HK-2 (cell line): Measurements from ENCODE around the gene GIGYF1.
"Not testable (repeated sequence)": the region's sequence is repeated elsewhere in the genome, so short reads cannot be mapped to it uniquely, and the experiment has no call there.

Experiments used
- DNase-seq: peaks from one replicate; pipeline ENCODE4 v3.0.0-alpha.2; 2018; ENCODE audit not compliant: unreplicated experiment

GIGYF1 gene

DNA sequence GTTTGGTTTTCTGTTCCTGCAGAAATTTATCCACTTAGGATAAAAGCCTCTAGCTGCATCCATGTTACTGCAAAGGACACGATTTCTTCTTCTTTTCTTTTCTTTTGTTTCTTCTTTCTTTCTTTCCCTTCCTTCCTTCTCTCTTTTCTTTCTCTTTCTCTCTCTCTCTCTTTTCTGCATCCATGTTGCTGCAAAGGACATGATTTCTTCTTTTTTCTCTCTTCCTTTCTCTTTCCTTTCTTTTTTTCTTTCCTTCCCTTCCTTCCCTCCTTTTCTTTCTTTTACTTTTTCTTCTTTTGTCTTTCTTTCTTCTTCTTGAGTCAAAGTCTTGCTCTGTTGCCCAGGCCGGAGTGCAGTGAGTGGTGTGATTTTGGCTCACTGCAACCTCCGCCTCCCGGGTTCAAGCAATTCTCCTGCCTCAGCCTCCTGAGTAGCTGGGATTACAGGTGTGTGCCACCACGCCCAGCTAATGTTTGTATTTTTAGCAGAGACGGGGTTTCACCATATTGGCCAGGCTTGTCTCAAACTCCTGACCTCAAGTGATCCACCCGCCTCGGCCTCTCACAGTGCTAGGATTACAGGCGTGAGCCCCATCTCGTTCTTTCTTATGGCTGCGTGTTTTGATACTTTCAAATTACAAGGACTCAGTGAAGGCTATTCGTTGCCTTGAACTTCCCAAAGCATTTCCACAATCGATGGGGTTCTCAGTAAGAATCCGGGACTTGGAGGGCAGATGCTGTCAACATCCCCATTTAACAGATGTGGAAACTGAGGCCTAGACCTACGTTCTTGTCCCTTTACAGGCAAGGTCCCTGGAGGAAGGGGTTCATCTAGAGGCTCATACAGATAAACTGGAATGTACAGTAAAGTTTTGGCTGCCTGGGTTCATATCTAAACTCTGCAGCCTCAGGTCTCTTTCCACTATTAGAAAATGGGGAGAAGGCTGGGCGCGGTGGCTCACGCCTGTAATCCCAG, 22.4 kb downstream of the GIGYF1 start:
- DNase-seq = no peak

DNA sequence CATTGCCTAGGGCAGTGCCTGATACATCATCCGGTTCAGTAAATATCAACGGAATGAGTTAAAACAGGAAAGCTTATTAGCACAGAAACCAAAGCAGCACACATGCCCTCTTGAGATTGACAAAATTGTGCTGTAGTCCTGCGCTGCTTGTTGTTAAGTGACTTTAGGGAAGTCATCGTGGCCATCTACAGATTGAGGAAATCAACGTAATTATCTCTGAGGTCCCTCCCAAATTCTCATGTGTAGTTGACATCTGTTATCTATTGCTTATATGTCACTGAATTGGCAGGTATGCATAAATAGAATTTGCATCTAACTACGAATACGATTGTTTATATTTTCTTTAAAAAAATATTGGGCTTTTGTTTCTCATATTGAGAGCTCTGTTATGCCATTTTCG, 24.0 kb downstream of the GIGYF1 start:
- DNase-seq = no peak

DNA sequence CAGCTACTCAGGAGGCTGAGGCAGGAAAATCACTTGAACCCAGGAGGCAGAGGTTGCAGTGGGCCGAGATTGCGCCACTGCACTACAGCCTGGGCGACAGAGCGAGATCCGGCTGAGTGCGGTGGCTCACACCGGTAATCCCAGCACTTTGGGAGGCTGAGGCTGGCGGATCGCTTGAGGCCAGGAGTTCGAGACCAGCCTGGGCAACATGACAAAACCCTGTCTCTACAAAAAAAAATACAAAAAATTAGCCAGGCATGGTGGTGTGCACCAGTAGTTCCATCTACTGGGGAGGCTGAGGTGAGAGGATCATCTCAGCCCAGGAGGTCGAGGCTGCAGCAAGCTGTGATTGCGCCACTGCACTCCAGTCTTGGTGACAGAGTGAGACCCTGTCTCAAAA, 24.9 kb downstream of the GIGYF1 start:
- not testable (repeated sequence) for DNase-seq

DNA sequence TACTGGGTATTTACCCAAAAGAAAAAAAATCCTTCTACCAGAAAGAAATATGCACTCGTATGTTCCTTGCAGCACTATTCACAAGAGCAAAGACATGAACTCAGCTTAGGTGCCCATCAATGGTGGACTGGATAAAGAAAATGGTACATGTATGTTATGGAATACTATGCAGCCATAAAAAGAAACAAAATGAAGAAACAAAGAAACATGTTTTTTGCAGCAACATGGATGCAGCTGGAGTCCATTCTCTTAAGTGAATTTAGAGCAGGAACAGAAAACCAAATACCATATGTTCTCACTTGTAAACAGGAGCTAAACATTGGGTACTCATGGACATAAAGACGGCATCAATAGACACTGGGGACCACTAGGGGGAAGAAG, 26.0 kb downstream of the GIGYF1 start:
- DNase-seq = no peak

DNA sequence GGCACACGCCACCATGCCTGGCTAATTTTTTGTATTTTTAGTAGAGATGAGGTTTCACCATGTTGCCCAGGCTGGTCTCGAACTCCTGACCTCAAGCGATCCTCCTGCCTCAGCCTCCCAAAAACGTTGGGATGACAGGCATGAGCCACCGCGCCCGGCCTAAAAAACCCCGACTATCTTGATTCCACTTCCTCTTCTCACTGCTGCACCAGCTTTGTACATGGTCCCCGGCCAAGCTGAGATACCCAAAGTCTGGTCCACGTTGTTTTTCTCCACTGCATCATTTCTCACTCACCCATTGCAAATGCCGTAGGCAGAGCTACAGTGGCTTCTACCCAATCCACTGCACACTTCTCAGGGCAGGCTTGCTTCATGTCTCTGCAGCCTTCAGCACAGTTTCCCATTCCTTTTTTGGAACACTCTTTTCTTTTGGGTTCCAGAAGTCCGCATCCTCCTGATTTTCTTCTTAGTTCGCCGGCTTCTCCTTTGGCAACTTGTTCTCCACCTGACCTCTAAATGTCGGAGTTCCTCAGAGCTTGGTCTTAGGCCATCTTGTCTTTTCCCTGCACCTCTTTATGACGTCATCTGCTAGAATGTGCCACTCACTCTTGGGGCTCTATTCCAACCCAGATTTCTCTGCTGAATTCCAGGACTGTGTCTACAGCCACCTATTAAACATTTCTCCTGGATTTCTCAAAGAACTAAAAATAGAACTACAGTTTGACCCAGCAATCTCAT, 26.6 kb downstream of the GIGYF1 start:
- DNase-seq = no peak

DNA sequence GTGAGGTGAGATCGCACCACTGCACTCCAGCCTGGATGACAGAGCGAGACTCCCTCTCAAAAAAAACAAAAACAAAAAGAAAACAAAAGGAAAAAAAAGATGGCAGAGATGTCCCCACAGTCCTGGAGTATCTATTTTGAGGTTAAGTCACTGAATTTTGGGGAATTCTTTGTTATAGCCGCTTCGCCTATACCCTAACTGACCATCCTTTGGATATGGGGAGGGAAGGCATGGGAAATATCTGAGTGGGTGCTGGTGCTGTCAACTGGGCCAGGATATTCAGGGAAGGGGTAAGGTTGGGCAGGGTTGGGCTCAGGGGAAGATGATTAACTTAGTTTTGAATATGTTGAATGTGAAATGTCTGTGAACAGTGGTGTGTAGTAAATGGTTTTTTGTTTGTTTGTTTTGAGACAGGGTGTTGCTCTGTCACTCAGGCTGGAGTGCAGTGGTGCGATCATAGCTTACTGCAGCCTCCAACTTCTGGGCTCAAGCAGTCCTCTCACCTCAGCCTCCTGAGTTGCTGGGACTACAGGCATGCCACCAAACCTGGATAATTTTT, 28.8 kb downstream of the GIGYF1 start:
- no peak for DNase-seq

DNA sequence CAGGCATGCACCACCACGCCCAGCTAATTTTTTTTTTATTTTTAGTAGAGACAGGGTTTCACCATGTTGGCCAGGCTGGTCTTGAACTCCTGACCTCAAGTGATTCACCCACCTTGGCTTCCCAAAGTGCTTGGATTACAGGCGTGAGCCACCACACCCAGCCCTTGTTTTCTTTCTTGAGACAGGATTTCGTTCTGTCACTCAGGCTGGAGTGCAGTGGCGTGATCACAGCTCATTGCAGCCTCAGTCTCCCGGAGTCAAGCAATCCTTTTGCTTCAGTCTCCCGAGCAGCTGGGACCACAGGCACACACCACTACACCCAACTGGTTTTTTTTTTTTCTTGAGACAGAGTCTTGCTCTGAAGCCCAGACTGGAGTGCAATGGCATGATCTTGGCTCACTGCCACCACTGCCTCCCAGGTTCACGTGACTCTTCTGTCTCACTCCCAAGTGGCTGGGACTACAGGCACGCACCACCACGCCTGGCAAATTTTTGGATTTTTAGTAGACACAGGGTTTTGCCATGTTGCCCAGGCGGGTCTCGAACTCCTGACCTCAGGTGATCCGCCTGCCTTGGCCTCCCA, 31.8 kb downstream of the GIGYF1 start:
- DNase-seq = not testable (repeated sequence)

DNA sequence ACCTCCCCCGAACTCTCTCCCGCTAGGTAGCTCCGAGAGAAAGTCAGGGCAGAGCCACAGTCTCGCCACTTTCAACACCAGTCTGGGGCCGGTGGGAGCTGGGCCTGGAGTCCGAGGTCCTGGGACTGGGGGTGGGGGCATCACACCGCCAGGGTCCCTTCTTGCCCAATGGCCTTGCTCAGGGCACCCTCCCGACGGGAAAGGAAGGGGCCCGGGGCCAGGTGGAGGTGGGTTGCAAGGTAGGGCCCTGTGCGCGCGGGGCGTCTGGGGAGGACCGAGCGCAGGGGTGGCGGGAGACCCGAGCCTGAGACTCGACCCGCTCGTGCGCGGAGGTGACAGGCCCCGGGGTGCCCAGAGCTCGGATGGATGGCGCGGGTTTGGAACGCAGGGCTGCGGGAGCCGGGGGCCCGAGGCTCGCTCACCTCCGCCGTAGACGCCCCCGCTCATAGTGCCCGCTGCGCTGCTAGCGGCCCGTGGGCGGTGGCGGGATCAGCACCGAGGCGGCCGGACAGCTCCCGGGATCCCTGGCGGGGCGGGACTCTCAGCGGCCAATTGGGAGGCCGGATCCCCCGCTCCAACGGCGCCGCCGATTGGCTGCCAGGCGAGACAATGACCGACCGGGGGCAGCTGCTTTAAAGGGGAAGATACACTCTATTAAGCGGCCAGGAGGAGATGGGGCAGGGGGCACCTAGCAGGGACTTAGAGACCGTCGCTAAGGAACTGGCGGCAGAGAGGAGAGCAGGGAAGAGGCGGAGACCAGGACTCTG, 38.0 kb downstream of the GIGYF1 start, which contains the start of gene ACTL6B:
ACTL6B (minus strand) TSS at position 541 of the 767 bp plus-strand sequence; CDS start at position 447, 94 bp downstream.
- no peak for DNase-seq

DNA sequence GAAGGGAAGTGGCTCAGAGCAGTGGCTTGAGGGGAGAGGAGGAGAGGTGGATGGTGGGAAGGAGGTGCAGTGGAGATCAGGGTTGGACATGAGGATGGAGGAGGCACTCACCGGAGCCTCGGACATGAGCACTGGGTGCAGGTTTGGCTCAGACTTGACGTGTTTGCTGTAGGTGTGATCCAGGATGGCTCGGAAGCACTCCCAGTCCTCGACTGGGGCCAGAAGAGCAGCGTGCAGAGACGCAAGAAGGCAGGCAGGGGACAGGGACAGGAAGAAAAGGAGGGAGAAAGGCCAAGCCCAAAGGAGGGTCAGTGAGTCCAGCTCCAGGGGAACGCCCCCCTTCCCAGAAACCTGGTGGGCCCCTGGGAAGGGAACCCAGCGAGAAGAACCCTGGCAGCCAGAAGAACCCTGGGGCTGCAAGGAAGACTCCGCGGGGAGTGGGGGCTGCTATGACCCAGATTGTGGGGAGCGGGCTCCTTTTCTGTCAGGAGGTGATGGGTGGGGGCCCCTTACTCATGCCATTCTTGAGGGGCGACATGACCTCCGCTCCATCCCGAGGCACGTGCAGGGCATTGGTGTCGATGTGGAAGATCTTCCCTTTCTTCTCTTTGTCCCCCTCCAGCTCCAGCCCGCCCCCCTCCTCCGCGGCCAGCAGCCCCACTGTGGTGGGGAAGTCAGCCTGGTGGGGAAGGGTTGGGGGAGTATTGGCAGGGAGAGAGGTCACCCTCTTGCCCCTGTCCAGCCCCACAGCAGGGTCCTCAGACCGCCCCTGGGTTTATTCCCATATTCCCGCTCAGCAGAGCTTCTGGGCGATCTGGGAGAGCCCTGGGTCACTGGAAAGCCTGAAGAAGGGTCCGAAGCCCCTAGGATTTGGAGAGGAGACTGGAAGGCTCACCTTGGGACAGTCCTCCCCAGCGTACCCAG, 38.9 kb downstream of the GIGYF1 start:
- no peak for DNase-seq

DNA sequence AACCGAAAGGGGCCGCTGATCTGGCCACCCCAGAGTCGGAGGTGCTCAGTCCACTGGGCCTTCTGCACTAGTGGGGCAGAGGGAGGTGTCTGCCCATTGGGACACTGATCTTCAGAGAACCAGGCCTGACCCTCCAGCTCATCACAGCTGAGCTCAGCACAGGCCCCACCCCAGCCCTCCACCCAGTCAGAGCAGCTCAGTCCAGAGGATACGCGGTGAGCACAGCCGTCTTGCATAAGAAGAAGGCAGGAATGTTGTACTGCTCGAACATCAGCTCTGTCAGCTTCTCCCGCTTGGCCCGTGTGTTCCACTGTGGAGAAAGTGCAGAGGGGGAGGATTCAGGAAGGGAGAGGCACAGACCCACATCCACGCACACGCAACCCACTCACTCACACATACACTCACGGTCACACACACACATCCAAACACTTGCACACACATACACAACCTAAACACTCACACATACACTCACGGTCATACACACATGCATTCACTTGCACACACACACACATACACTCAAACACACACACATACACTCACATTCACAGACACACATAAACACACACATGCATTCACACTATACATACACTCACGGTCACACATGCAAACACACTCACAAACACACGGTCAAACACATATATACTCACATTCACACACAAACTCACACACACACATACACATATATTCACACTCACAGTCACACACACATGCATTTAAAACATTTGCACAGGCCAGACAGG, 44.1 kb downstream of the GIGYF1 start:
- DNase-seq = no peak

DNA sequence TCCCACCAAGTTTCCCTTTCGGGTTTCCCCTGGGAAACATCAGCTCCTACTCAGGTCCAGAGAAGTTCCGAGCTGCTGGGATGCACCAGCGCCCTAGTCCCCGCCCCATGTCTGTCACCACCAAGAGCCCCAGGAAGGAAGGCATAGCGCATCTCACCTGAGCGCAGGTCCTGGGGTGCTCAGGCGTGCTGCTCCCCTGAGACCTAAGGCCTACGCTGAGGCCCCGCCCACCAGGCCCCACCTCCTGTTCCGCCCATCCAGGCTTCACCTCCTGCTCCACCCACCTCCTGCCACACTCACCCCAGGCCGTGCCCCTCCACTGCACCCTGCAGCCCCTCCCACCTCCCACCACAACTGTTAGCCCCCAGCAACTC, 51.5 kb downstream of the GIGYF1 start:
- no peak for DNase-seq

DNA sequence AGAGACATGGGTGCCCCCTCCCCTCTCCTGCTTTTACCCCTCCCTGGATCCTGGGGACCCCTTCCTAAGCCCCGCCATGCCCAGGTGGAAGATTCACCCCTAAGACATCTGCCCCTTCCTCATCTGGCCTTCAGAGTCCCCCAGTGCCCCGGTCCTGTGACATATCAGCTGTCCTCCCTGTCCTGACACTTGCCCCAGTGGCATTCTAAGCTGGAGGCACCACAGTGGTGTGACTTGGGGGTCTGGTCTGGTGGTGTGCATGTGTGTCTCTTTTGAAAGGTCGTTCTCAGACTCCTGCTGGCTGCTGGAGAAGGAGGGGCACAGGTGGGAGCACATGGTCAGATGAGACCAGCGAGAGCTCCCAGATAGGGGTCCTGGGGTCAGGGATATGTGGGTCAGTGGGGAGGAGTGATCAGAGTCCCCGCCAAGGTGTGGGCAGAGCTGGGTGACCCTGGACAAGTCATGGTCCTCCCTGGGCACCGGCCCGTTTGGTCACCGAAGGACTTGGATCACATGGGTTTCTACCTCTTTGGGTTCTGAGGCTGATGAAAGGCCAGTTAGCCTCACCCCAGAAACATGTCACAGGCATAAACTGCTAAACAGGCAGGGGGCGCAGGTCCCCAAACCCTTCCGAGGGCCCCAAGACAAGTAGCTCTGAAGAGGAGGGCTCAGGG, 52.1 kb downstream of the GIGYF1 start:
- no peak for DNase-seq

DNA sequence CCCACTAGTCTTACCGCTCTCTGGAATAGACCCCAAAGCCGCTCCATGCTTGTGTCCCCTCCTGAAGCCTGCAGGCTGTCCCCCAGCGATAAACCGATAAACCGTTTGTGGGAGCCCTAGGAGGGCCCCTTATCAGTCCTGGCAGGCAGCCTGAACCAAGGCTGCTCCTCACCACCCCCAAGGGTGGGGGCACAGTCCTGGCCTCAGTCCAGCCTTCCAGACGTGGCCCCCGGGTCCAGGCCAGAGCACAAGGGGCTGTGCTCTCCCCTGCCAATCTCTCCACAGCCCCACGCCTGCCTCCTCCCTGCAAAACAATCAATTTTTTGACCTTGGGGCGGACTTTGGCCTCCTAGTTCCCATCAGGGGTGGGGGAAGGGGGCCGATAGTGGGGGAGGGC, 52.6 kb downstream of the GIGYF1 start, which contains the start of gene TFR2:
TFR2 (minus strand) TSS at position 90 of the 397 bp plus-strand sequence; CDS start at position 47, 43 bp downstream.
- no peak for DNase-seq

DNA sequence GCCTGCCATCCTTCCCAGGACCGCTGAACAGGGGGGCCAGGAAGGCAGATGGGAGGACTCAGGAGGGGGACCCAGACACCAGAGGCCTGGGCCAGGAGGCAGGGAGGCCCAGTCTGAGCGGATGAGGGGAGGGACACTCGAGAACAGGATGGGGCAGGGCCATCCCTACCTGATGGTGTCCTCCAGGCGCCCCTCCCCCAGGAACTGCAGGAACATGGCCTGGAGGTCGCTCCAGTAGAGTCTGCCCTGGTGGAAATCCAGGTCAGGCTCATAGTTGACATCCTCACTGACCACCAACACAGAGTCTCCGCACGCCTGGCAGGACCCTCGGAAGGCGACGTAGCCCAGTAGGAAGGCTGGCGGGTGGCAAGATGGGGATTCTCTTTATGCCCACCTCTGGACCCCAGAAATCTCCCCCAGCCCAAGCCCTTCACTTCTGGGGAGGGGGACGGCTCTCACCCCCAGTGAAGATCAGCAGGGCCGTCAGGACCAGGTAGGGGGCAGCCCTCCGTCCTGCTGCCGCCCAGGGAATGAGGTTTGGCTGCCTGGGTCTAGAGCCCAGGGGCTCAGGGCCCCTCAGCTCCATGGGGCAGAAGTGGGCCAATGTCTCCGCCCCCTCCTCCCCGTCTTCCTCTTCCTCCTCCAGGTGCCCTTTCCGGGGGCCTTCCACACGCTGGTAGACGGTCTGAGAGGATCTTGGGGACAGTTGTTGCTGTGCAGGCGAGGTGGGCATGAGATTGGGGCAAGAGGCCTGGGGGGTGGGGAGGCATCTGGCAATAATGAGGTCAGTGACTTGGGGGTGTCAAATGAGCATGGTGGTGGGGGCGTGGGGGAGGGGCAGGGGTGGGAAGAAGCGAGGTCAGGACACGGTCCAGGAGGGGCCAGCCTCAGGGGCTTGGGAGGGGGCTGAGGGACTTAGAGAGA, 53.3 kb downstream of the GIGYF1 start:
- no peak for DNase-seq

DNA sequence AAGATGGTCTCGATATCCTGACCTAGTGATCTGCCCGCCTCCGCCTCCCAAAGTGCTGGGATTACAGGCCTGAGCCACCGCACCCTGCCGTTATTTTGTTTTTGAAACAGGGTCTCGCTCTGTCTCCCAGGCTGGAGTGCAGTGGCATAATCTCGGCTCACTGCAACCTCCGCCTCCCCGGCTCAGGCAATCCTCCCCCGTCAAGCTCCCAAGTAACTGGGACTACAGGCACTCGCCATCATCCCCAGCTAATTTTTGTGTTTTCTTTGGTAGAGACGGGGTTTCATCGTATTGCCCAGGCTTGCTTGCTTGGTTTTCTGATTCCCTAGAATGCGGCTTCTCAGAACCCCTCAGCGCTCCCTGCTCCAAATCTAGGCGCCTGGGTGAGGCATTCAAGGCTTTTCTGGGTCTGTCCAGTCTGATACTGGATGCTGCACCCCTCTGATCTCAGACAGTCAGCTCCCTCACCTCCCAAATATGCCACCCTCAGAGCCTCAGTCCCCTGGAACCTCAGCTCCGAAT, 54.0 kb downstream of the GIGYF1 start:
- no peak for DNase-seq

DNA sequence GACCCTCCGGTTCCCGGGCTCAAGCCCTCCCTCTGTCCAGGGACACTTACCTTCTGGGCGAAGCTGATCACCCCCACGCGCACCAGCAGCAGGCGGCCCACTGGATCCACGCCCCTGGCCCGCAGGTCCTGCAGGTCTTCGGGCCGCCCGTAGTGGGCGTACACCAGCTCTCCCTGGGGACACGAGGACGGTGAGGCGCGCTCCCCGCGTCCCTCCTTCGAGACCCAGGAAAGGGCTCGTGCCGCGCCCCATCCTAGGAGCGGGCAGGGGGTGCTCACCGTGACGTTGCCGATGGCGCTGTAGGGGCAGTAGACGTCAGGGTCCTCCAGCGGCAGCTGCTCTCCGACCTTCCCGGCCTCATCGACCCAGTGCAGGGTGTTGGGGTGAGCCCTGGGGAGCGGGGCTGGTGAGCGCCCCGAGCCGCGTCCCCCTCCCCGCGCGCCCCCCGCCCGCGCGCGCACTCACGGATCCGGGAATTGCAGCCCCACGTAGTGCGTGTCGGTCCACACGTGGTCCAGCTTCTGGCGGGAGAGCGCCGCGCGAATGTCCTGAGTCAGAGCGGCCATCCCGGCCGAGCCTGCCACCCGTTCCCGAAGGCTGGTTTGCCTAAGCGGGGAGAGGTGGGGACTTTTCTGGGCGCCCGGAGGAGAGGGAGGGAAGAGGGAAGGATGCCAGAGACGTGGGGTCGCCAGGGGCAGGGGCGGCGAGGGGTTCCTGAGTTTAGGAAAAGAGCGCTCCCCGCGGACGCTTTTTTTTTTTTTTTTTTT, 60.9 kb downstream of the GIGYF1 start:
- DNase-seq = peak; percentile 83

DNA sequence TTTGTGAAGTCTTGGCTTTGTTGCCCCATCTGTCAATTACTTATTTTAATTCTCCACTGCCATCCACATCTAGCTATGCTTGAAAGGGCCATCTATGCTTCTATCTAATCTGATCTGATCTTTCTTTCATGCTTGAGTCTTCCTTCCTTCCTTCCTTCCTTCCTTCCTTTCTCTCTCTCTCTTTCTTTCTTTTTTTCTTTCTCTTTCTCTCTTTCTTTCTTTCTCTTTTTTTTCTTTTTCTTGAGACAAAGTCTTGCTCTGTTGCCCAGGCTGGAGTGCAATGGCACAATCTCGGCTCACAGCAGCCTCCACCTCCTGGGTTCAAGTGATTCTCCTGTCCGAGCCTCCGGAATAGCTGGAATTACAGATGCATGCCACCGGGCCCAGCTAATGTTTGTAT, 64.0 kb downstream of the GIGYF1 start:
- DNase-seq = no peak
